Measurements from ENCODE around the gene APH1B. TPM values are rescaled to one million over a fixed set of nuclear protein-coding genes. Genes with fewer than 3 reads are reported as not detected.
A peak's percentile ranks its signal among the peaks of the same experiment; 100 is the strongest.

The APH1B gene
- total and polyA plus RNA-seq, 9 of the 15 experiments (the other 6 are each of a cell fraction or from before 2014, with no cell fraction given): 5.1 to 9.7 (median 7.0) TPM

DNA sequence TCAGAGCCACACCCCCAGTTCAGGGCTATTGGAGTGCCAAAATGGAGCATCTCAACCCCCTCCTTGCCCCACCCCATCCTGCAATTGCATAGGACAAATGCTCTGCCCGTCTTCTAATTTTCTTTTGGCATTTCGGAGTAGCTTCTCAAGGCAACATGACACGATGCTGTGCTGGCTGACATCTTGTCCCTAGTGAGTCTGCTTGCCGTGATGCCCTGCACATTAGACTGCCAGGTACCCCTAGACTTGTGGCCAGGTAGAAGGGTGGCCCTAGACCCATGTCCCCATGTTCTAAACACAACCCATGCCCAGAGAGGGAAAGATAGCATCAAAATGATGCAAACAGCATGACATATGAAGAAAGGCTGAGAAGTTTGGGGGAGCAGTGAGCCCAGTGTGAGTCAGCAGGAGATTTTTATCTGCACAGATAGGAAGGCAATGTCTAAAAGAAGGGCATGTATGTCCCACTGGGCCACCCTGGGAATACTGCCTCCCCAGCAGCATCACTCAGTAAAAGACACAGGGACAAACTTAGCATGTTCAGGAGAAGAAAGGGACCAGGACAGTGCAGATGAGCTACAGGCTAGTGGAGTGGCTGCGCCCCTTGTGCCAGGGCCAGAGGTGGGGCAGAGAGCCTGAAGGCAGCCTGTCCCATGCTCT lies 67.5 kb downstream of the APH1B start (continued):
- no peak for TF ChIP-seq TFAM (CRISPR knock-in tag; conservative IDR thresholded peaks at IDR 0.05)
- peak; percentile 64 for TF ChIP-seq DDX20 (tag; IDR thresholded peaks at IDR 0.05; ENCODE audit: low read depth)
- peak; percentile 99 for TF ChIP-seq FOSL1 (tag; conservative IDR thresholded peaks at IDR 0.05)
- no peak for TF ChIP-seq ZBTB7A (IDR thresholded peaks at IDR 0.05; ENCODE audit: borderline replicate concordance, control insufficient read depth, low read depth, low read length)
- TF ChIP-seq TCF7L2 (IDR thresholded peaks at IDR 0.05; ENCODE audit: low read depth, low read length): no peak
- peak; percentile 64 for TF ChIP-seq FOS (IDR thresholded peaks at IDR 0.05; ENCODE audit: extremely low read depth, insufficient read length)
- TF ChIP-seq, protein P1, sequence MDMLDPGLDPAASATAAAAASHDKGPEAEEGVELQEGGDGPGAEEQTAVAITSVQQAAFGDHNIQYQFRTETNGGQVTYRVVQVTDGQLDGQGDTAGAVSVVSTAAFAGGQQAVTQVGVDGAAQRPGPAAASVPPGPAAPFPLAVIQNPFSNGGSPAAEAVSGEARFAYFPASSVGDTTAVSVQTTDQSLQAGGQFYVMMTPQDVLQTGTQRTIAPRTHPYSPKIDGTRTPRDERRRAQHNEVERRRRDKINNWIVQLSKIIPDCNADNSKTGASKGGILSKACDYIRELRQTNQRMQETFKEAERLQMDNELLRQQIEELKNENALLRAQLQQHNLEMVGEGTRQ (CRISPR knock-in tag; IDR thresholded peaks at IDR 0.05): no peak
- TF ChIP-seq TEAD4 (IDR thresholded peaks at IDR 0.05; ENCODE audit: low read length): no peak
- TF ChIP-seq TEAD4 (CRISPR knock-in tag; IDR thresholded peaks at IDR 0.05; ENCODE audit: borderline replicate concordance): no peak
- no peak for TF ChIP-seq KLF1 (tag; IDR thresholded peaks at IDR 0.05)
- TF ChIP-seq, protein P2, sequence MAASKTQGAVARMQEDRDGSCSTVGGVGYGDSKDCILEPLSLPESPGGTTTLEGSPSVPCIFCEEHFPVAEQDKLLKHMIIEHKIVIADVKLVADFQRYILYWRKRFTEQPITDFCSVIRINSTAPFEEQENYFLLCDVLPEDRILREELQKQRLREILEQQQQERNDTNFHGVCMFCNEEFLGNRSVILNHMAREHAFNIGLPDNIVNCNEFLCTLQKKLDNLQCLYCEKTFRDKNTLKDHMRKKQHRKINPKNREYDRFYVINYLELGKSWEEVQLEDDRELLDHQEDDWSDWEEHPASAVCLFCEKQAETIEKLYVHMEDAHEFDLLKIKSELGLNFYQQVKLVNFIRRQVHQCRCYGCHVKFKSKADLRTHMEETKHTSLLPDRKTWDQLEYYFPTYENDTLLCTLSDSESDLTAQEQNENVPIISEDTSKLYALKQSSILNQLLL (CRISPR knock-in tag; IDR thresholded peaks at IDR 0.05; ENCODE audit: borderline replicate concordance): no peak
- TF ChIP-seq ZNF583 (CRISPR knock-in tag; IDR thresholded peaks at IDR 0.05): 0 out of 2 replicates have a peak, but pooled peaks have one; percentile 80
- TF ChIP-seq ZNF324 (CRISPR knock-in tag; IDR thresholded peaks at IDR 0.05): peak; percentile 26; the same call in 1 of the 2 replicates
- TF ChIP-seq NBN (IDR thresholded peaks at IDR 0.05; ENCODE audit: low read depth): no peak
- peak; percentile 73 for TF ChIP-seq NEUROD1 (IDR thresholded peaks at IDR 0.05; ENCODE audit: borderline replicate concordance, low read depth, low read length, partially characterized antibody)
- peak; percentile 95 for TF ChIP-seq ZNF766 (CRISPR knock-in tag; conservative IDR thresholded peaks at IDR 0.05)
- TF ChIP-seq ZNF75A (CRISPR knock-in tag; IDR thresholded peaks at IDR 0.05): peak; percentile 57; the same call in 1 of the 2 replicates
- no peak for TF ChIP-seq ZSCAN29 (IDR thresholded peaks at IDR 0.05)
- TF ChIP-seq SMARCE1 (IDR thresholded peaks at IDR 0.05): peak; percentile 95
- TF ChIP-seq SP1 (CRISPR knock-in tag; IDR thresholded peaks at IDR 0.05): no peak
- TF ChIP-seq ZBED1 (IDR thresholded peaks at IDR 0.05): no peak
- TF ChIP-seq, protein P3, sequence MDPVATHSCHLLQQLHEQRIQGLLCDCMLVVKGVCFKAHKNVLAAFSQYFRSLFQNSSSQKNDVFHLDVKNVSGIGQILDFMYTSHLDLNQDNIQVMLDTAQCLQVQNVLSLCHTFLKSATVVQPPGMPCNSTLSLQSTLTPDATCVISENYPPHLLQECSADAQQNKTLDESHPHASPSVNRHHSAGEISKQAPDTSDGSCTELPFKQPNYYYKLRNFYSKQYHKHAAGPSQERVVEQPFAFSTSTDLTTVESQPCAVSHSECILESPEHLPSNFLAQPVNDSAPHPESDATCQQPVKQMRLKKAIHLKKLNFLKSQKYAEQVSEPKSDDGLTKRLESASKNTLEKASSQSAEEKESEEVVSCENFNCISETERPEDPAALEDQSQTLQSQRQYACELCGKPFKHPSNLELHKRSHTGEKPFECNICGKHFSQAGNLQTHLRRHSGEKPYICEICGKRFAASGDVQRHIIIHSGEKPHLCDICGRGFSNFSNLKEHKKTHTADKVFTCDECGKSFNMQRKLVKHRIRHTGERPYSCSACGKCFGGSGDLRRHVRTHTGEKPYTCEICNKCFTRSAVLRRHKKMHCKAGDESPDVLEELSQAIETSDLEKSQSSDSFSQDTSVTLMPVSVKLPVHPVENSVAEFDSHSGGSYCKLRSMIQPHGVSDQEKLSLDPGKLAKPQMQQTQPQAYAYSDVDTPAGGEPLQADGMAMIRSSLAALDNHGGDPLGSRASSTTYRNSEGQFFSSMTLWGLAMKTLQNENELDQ (CRISPR knock-in tag; IDR thresholded peaks at IDR 0.05; ENCODE audit: borderline replicate concordance): no peak
- no peak for TF ChIP-seq SMAD1 (IDR thresholded peaks at IDR 0.05; ENCODE audit: low read depth, low read length, partially characterized antibody)
- TF ChIP-seq ASH1L (IDR thresholded peaks at IDR 0.05; ENCODE audit: borderline replicate concordance, low read depth, partially characterized antibody): no peak
- TF ChIP-seq ARID1B (IDR thresholded peaks at IDR 0.05): peak; percentile 91
- TF ChIP-seq MAFG (tag; conservative IDR thresholded peaks at IDR 0.05): peak; percentile 81
- TF ChIP-seq HEY1 (CRISPR knock-in tag; IDR thresholded peaks at IDR 0.05; ENCODE audit: borderline replicate concordance): no peak
